Measurements from ENCODE around the gene TASL.

DNA sequence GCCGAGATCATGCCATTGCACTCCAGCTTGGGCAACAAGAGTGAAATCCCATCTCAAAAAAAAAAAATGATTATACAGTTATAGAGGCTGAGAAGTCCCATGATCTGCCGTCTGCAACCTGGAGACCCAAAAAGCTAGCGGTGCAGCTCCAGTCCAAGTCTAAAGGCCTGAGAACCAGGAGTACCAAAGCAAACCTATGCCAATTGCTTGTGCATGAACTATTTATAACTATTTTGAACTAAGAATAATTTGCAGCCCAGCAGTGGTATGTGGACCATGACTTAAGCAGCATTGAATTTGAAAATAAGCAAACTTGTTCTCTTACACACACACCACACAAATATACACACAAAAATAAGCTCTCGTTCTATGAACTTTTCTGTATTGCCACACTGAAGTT, 51.8 kb downstream of the TASL start:
- TF ChIP-seq, protein P1, sequence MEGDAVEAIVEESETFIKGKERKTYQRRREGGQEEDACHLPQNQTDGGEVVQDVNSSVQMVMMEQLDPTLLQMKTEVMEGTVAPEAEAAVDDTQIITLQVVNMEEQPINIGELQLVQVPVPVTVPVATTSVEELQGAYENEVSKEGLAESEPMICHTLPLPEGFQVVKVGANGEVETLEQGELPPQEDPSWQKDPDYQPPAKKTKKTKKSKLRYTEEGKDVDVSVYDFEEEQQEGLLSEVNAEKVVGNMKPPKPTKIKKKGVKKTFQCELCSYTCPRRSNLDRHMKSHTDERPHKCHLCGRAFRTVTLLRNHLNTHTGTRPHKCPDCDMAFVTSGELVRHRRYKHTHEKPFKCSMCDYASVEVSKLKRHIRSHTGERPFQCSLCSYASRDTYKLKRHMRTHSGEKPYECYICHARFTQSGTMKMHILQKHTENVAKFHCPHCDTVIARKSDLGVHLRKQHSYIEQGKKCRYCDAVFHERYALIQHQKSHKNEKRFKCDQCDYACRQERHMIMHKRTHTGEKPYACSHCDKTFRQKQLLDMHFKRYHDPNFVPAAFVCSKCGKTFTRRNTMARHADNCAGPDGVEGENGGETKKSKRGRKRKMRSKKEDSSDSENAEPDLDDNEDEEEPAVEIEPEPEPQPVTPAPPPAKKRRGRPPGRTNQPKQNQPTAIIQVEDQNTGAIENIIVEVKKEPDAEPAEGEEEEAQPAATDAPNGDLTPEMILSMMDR (conservative IDR thresholded peaks at IDR 0.05): no peak
- no peak for TF ChIP-seq ZFX (IDR thresholded peaks at IDR 0.05)
